ENCODE results near the gene DGKZ.

DGKZ gene

DNA sequence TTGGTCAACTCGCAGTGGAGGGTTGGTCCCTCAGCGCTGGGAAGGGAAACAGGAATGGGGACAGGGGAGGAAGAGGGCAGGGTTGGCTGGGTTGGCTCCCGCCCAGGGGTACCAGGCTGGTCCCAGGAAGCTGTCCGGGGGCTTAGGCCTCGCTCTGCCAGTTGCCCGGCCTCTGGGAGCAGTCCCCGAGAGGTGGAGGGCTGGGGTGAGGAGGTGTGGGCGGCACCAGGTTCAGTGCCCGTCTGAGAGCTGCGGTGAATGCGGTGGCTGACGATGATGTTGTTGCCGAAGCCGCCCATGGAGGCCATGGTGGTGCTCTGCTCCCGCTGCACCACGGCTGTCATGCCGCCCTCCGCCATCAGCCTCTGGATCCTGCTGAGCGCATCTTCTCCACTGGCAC lies 50.3 kb downstream of the DGKZ start:
- no peak for DNase-seq

DNA sequence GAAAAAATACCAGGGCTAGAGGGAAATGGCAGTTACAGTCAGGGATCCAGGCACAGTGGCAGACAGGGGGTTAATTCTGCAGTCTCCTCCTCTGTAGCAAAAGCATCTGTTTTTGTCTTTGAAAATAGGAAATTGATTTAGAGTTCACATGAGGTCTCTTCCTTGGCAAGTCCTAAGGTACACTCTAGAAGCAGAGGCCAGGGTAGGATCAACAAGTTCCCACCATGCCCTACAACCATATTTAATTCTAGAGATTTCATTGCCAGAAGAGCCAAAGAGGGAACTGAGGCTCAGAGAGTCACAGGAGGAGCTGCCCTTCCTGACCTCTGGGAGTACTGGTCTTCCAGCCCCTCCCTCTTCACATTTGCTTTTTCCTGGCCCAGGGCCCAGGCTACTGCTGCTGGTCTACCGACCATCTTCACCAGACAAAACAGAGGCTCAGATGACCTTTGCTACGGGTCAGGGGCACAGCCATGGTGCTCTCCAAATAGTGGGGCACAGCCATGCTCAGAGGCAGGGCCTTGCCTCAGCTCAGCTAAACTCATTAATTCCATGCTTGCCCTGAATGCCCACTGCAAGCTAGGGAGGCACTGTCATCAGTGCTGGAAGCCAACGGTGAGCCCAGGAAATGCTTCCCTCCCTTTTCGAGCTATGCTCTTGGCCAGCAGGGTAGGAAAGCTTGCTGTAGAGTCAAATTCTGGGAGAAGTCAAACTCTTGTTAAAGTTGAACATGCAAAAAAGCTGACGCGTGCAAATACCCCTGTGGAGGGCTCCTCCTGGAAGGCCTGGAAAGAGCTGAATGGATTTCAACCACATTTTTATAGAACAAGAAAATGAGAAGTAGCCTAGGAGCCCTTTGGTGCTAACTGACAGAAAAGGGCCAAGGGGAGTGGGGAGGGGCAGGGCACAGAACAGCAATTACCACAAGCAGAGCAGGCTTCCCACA lies 56.0 kb downstream of the DGKZ start:
- DNase-seq: no peak

DNA sequence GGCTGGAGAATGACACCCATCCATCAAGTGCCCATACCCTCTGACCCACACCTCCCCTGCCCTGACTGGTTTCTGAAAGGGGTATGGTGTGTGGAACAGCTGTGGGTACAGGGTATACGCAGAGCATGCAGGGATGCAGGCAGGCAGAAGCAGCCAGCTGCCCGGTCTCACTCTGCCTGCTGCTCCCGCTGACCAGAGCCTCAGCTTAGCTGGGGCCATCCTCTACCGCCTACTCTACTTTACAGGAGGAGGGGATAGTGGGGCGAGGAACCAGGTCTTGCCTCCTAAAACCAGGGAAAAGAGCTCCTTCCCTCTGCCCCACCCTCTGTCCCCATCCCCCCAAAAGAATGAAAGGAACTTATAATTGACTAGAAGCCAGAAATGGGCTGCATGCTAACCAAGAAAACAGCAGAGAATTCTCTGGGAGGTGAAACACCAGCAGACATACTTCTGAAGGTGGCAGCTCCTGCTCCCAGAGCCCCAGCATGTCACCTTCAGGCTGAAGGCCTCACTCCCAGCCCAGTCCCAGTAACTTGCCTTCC lies 57.3 kb downstream of the DGKZ start:
- DNase-seq: no peak

DNA sequence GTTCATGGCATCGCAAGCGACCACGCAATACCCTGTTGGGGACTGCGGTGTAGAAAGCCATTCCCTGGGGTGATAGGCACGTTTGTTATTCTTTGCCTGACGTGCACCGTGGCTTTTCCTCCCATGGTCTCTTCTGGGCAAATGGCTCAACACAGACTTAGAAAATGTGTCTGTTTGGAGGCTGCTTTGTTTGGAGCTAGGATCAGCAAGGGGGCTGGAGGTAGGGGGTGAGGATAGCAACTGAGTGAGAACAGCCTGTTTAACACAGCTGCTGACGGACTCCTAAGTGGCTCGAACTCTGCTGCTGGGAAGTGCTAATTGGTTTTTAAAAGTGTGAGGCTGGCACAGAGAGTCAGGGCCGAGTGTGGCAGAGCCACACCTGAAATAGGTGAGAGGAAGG lies 60.4 kb downstream of the DGKZ start:
- DNase-seq: no peak

DNA sequence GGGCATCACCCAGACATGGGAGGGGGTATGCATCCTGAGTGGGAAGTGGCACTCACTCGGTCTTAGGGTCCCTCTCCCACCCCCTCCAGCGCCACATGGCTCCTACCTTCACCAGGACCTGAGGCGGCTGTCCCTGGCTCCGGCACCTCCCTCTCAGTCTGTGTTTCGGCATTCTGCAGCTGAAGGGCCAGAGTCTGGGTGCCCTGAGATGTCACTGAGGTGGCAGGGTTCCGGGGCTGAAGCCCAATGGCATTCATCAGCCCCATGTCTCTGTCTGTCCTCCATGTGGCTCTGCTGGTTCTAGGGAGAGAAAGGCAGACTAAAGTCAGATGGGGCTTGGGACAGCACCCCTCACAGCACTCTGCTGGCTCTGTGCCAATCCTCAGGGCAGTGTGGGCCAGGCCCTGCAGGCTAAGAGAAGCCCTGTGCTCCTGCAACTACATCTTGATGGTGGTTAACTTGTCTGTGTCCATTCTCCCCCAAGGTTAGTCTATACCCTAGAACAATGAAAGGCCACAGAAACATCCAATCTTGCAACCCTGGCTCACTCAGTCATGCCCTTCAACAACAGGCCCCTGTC lies 61.2 kb downstream of the DGKZ start:
- DNase-seq: no peak

DNA sequence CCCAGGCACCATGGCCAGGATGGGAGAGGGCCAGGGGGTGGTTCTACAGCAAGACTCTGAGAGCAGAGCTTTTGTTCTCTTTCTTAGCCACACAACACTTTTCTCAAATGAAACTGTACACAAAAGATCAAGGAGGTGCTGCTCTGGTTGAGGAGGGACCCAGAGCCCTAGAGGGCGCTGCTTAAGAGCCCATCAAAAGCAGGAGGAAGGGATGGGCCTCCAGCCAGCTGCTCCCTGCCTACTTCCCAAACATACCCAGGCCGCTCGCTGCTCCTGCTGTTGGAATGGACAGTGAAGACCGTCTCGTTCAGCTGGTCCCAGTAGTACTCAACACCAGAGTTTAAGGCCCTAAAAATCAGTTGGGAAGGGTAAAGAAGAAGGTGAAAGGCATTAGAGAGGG lies 62.8 kb downstream of the DGKZ start:
- no peak for DNase-seq

DNA sequence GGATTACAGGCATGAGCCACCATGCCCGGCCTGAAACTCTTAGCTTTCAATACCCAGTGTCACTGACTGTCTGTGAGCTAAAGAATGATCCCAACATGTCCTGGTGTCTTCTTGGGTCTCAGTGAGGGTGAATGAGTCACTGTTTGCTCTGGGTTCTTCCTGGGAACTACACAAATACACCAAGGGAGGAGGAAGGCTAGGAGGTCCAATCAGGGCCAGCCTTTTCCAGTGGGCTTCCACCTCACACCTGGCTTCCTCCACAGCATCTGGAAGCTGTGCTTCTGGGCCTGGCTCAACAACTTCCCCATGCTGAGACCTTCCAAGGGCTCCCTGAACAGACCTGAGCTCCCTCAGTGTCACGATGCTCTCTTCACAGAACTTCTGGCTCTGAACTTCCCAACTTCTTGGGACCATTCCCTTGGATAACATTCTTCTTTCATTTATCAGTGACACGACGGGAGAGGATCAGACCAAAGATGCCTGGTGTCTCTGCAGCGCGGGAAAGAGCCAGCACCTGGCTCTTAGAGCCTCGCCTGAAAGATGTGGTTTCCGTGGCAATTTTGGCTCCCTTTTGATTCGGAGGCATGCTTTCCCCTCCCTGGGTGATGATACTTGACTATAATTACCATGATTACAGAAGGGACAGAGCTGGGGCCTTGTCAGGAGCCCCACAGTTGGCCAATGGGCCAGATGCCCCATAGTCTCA lies 66.7 kb downstream of the DGKZ start:
- DNase-seq: no peak

DNA sequence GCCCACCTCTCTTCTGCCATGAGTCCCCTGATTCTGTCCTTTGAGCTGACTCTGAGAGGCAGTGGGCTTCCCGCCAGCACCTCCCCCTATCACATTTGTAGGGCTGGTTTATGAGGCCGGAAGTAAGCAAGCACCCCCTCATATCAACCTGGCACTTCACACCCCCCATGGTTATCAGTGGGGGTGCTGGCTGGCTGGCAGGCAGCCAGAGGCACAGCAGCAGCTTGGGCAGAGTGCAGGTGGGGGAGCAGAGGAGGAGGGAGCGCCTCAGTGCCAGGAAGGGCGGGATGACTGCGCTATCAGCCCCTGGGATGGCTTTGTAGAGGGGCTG lies 67.2 kb downstream of the DGKZ start:
- no peak for DNase-seq

DNA sequence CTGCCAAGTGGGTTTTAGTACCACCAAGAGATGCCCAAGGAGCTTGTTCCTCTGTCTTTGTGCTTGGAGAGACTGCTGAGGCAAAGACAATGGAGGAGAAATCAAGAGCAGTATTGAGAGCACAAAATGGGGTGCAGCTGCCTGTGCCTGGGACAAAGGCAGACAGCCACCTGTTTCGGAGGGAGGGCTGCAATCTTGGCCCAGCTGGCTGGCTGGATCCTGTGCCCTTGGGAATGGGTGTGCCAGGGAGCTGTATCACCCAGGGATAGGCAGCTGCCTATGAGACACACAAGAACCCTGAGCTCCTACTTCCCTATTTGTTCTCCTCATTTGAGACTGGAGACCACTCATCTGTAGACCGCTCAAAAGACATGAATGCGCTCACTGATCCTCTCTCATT lies 67.6 kb downstream of the DGKZ start:
- no peak for DNase-seq

DNA sequence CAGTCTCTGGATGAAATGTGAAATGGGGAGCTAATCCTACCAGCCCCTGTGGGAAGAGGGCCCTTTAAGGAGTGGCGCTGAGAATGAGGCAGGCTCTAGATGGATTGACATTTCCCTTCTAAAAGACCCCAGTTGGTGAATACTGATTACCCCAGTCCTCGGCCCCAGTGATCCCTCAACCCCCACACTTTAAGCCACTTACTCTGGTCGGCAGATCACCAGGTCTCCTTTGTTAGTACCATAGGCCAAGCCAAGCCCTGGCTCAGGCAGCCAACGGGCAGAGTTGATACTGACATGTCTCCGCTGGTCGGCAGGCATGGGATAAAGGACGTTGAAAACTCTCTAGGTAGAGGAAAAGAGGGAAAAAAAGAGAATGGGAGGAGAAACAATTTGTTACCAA lies 70.4 kb downstream of the DGKZ start:
- DNase-seq: no peak

DNA sequence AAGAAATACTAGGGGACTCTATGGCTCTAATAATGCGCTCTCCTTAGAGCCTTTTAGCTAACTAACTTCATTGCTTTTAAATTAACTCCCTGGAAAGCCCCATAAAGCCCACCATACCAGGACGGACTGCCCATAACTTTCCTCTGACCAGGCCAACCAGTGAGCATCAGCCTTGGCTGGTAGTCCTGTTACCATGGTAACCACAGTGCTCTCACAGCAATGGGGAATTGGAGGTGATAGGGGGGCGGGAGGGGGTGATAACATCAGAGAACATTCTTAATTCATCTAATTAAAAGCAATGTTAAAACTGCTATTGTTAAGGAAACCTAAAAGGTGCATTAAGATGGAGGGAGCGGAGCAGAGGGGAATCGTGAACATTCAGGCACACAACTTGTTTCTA lies 71.5 kb downstream of the DGKZ start:
- DNase-seq: no peak

DNA sequence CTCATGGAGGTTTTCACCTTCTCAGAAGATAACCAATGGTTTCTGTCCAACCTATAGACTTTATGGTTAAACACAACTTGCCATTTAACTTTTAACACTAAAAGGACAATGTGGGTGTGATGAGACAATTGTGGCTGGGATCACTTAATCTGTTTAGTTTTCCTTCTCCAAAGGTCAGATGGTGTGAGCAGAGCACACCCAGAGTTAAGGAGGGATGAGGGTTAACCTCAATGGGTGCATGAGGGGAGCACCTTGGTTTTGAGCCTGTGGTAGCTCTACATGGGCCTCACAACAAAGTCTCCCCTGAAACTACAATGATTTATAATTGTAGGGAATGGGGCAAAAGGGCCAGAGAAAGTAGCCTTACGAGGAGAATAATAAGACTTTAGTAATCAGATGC lies 73.2 kb downstream of the DGKZ start:
- DNase-seq: no peak

DNA sequence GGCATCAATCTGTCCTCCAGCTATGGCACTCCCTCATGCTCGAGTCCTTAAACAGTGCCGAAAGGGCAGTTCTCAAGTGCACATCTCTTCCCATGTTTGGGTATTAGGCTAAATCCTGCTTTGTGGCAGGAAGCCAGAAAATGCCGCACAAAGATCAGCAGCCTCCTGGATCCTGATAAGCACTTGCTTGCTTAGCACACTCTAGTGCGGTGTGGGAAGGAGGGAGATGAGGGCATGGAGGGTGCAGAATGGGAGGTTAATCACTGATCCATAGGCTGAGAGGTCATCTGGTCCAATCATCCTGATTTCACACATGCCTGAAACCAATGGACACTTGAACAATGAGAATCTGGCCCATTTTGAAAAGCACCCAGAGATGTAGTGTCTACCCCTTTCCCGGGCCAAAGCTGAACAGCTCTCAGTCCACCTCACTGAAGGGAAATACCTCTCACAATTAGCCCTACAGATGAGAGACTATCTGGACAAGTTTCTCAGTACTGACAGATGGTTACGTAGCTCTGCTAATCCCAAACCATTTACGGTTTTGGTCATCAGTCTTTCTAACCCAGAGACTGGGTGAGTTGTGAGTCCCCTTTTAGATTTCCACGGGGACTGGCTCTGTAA lies 74.1 kb downstream of the DGKZ start:
- no peak for DNase-seq

DNA sequence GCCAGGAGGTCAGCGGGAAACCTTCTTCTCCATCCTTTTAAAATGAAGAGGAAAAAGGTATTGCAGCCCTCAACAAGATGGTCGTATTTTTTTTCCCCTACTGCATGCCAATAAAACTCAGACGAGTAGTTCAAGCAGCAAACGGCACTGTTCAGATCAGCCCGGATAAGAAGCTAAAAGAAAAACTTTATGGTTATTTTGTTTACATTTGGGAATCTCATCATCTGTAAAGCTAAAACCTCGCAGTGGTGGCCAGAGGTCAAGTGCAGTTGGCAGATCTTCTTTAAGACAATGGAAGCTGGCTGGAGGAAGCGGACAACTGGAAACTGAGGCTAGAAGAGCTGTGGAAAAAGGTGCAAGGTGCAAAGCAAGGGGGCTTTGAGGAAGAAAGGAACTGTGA lies 75.3 kb downstream of the DGKZ start:
- no peak for DNase-seq

DNA sequence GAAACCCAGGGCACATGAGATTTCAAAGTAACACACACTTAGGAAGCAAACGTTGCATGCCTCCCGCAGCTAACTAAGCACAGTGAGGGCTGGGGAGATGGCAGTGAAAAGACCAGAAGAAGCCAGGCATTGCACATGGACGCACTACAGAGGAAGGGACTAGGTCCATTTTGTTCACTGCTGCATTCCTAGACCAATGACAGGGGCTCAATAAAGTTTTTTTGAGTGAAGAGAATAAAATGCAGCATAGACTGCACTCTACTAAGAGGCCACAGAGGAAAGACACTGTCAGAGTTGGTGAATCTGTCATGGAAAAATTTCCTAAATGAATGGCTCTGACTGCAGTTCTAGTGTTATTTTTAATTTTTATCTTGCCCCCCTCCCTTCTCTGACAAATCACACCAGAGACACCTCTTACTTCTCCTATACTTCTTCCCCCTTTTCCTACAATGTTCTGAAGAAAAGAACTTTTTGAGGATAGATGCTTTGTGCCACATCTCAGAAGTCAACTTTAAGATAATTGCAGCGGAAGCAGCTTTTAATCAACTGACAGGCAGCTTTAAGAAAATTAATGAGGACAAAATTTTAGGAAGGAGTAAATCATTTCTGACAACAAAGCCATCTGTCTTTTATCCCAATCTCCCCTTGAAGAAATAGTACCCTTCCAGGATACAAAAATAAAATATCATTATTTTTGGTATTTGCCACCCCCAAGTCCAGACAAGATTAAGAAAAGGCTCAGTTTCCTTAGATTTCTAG lies 79.1 kb downstream of the DGKZ start:
- DNase-seq: no peak

DNA sequence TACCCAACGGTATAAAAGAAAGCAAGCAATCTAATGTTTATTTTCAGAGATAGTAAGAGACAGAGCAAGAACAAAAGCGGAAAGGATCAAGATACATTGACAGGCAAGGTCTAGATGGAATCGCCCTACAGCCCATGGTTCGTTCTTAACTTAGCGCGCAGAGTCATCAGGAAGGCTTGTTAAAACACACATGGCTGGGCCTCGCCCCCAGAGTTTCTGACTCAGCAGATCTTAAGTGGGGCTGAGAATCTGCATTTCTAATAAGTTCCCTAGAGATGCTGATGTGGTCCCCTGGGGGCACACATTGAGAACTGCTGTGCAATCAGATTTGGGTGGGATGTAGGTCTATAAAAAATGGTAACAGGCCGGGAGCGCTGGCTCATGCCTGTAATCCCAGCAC lies 80.1 kb downstream of the DGKZ start:
- DNase-seq: no peak

DNA sequence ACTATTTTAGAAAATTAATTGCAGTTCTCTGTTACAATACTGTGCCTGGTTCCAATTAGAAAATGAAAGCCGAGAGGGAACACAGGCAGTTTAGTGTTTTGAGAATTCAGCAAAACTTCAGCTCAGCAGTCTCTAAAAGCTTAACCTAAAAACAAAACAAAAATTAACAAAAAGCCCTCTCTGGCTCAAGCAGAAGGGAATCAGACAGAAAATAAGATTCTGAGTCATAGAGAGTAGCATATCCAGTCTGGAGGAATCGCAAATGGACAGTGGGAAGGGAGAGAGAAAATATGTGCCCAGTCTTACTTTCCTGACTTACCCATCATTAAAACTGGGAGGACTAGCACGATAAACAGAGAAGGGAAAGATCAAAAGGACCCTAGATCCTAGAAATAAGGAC lies 82.5 kb downstream of the DGKZ start:
- DNase-seq: no peak

Data from stimulated activated CD4-positive, alpha-beta T cell treated with anti-CD3 and anti-CD28 coated beads, Interleukin-4, amount 100 ng/mL, for 24 hours (primary cell).